SK-N-SH (cell line): ENCODE results near the gene EFCAB6.

Experiments
- ELF1 ChIP-seq: IDR thresholded peaks from 2 replicates; pipeline ENCODE4 v1.4.0; 2012
- TCF12 ChIP-seq: IDR thresholded peaks from 2 replicates; pipeline ENCODE4 v1.4.0; 2012
- TF ChIP-seq, protein P1 (sequence below): IDR thresholded peaks from 2 replicates; pipeline ENCODE4 v1.6.1; 2012; ENCODE audit warnings: mild to moderate bottlenecking, low read depth, low read length, moderate library complexity
- TF ChIP-seq, protein P2 (sequence below): fragments of 200-600 bp; sonication (generic); IDR thresholded peaks from 2 replicates; pipeline ENCODE4 v1.6.1; 2017; ENCODE audit warnings: antibody characterized with exemption, mild to moderate bottlenecking, moderate library complexity

DNA sequence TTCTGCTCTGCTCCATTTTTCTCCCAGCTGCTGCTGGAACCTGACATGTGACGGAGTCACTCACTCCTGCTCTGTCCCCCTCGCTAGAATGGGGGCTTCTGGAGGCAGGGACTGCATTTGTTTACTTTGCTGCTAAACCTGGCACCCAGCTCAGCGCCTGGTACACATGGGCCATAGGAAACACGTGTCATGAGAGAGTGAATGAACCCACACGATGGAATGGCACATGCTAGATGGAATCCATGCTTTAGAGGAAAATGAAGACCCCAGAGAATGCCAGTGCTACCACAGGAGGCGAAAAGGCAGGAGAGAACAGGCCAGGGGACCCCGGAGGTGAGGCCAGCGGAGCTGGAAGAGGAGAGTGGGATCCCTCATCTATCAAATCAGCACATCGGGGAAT, 239.4 kb downstream of the EFCAB6 start:
- TF ChIP-seq, protein P1, sequence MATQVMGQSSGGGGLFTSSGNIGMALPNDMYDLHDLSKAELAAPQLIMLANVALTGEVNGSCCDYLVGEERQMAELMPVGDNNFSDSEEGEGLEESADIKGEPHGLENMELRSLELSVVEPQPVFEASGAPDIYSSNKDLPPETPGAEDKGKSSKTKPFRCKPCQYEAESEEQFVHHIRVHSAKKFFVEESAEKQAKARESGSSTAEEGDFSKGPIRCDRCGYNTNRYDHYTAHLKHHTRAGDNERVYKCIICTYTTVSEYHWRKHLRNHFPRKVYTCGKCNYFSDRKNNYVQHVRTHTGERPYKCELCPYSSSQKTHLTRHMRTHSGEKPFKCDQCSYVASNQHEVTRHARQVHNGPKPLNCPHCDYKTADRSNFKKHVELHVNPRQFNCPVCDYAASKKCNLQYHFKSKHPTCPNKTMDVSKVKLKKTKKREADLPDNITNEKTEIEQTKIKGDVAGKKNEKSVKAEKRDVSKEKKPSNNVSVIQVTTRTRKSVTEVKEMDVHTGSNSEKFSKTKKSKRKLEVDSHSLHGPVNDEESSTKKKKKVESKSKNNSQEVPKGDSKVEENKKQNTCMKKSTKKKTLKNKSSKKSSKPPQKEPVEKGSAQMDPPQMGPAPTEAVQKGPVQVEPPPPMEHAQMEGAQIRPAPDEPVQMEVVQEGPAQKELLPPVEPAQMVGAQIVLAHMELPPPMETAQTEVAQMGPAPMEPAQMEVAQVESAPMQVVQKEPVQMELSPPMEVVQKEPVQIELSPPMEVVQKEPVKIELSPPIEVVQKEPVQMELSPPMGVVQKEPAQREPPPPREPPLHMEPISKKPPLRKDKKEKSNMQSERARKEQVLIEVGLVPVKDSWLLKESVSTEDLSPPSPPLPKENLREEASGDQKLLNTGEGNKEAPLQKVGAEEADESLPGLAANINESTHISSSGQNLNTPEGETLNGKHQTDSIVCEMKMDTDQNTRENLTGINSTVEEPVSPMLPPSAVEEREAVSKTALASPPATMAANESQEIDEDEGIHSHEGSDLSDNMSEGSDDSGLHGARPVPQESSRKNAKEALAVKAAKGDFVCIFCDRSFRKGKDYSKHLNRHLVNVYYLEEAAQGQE: no peak
- TF ChIP-seq ELF1 (no peak), TCF12 (no peak)
- TF ChIP-seq, protein P2, sequence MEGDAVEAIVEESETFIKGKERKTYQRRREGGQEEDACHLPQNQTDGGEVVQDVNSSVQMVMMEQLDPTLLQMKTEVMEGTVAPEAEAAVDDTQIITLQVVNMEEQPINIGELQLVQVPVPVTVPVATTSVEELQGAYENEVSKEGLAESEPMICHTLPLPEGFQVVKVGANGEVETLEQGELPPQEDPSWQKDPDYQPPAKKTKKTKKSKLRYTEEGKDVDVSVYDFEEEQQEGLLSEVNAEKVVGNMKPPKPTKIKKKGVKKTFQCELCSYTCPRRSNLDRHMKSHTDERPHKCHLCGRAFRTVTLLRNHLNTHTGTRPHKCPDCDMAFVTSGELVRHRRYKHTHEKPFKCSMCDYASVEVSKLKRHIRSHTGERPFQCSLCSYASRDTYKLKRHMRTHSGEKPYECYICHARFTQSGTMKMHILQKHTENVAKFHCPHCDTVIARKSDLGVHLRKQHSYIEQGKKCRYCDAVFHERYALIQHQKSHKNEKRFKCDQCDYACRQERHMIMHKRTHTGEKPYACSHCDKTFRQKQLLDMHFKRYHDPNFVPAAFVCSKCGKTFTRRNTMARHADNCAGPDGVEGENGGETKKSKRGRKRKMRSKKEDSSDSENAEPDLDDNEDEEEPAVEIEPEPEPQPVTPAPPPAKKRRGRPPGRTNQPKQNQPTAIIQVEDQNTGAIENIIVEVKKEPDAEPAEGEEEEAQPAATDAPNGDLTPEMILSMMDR: no peak
